GM12878 (cell line): ENCODE measurements around the gene THTPA. TPM values are rescaled to one million over a fixed set of nuclear protein-coding genes. Genes with fewer than 3 reads are reported as not detected.

Source experiments
- ATAC-seq: fragments of 200-7000 bp; cut with Tn5 transposase; 3 replicates; pipeline ENCODE4 v1.9.1; 2020; ENCODE audit warnings: mild to moderate bottlenecking, moderate library complexity
- BruUV-seq: library from RNA; stranded (reverse); fragments of 400-500 nt; replicated peaks from 2 replicates; lab custom pipeline; 2021; lab: Mats Ljungman, UMichigan
- CTCF ChIA-PET: fragments of 300-600 bp; sonication (Branson Sonifier 250); formaldehyde crosslinking; extraction: SDS; loops from one replicate; lab custom pipeline; 2021; ENCODE audit warnings: inconsistent platforms; lab: Yijun Ruan, JAX
- POLR2A ChIA-PET: fragments of 350-600 bp; formaldehyde crosslinking; extraction: SDS; loops from one replicate; lab custom pipeline; 2021; ENCODE audit warnings: inconsistent platforms; lab: Charles Lee
- RAD21 ChIA-PET: fragments of 300-600 bp; sonication (Branson Sonifier 250); formaldehyde crosslinking; loops from one replicate; lab custom pipeline; 2023; ENCODE audit warnings: antibody characterized with exemption; ENCODE audit not compliant: unreplicated experiment; lab: Charles Lee
- SMC1A ChIA-PET: fragments of 300-600 bp; sonication (Branson Sonifier 250); formaldehyde crosslinking; loops from one replicate; lab custom pipeline; 2023; ENCODE audit not compliant: unreplicated experiment, uncharacterized antibody; lab: Charles Lee
- DNase-seq: peaks from one replicate; pipeline ENCODE4 v3.0.0-alpha.2; 2011; ENCODE audit warnings: low read depth, low spot score
- FAIRE-seq: peaks from 3 replicates; lab custom pipeline; 2011; peaks lifted over from hg19 to GRCh38; lab: Jason Lieb, UNC
- H2AFZ ChIP-seq: 2 replicates; pipeline ENCODE4 v1.6.0; 2011; ENCODE audit warnings: low read depth, low read length, control low read depth; ENCODE audit not compliant: control insufficient read depth
- H3K27ac ChIP-seq: 2 replicates; pipeline ENCODE4 v1.5.1; 2011; ENCODE audit warnings: control low read depth; ENCODE audit not compliant: control insufficient read depth, insufficient read depth
- H3K27me3 ChIP-seq, 2 experiments: replicated peaks in 1 of 2; 2 replicates each; pipeline versions ENCODE4 v1.6.0 to v1.6.1; 2011; ENCODE audit warnings: low read length in 1 of 2; ENCODE audit not compliant: control insufficient read depth in 2 of 2, insufficient read depth in 2 of 2
- H3K36me3 ChIP-seq, 2 experiments: 2 replicates each; pipeline ENCODE4 v1.5.1; 2011; ENCODE audit warnings: low read length in 1 of 2; ENCODE audit not compliant: control insufficient read depth in 2 of 2, insufficient read depth in 2 of 2
- H3K4me1 ChIP-seq: 2 replicates; pipeline ENCODE4 v1.6.1; 2011; ENCODE audit warnings: mild to moderate bottlenecking, low read length, moderate library complexity, mixed read lengths; ENCODE audit not compliant: control insufficient read depth, insufficient read depth
- H3K4me2 ChIP-seq: 2 replicates; pipeline ENCODE4 v1.6.0; 2011; ENCODE audit warnings: control low read depth; ENCODE audit not compliant: control insufficient read depth, insufficient read depth
- H3K4me3 ChIP-seq: fragments of 200-600 bp; sonication (generic); 2 replicates; pipeline ENCODE4 v1.5.1; 2016
- H3K79me2 ChIP-seq: 2 replicates; pipeline ENCODE4 v1.6.0; 2011; ENCODE audit warnings: low read length; ENCODE audit not compliant: control insufficient read depth, insufficient read depth
- H3K9ac ChIP-seq: 2 replicates; pipeline ENCODE4 v1.8.0; 2011; ENCODE audit warnings: low read length, control low read depth, mixed read lengths; ENCODE audit not compliant: control insufficient read depth, insufficient read depth
- H3K9me3 ChIP-seq: replicated peaks from 3 replicates; pipeline ENCODE4 v1.5.1; 2011; ENCODE audit warnings: mild to moderate bottlenecking, low read length; ENCODE audit not compliant: control insufficient read depth, insufficient read depth
- H4K20me1 ChIP-seq: 2 replicates; pipeline ENCODE4 v1.6.0; 2011; ENCODE audit not compliant: control insufficient read depth, insufficient read depth
- ATF2 ChIP-seq: IDR thresholded peaks from 2 replicates; pipeline ENCODE4 v1.6.1; 2012; ENCODE audit warnings: low read length, inconsistent platforms
- ATF3 ChIP-seq: IDR thresholded peaks from 2 replicates; pipeline ENCODE4 v1.6.1; 2011; ENCODE audit warnings: low read depth, mild to moderate bottlenecking, low read length, moderate library complexity, borderline replicate concordance; ENCODE audit errors: extremely low read depth
- E2F8 ChIP-seq: fragments of 450-650 bp; IDR thresholded peaks from 2 replicates; pipeline ENCODE4 v1.6.1; 2018; ENCODE audit warnings: mild to moderate bottlenecking, low read depth, moderate library complexity; ENCODE audit not compliant: partially characterized antibody
- EED ChIP-seq: sonication (generic); IDR thresholded peaks from 2 replicates; pipeline ENCODE4 v1.6.1; 2016; ENCODE audit warnings: antibody characterized with exemption, low read depth
- HCFC1 ChIP-seq: fragments of 150-350 bp; IDR thresholded peaks from 2 replicates; pipeline ENCODE4 v1.6.1; 2014; ENCODE audit warnings: low read length
- KAT2A ChIP-seq: conservative IDR thresholded peaks from 2 replicates; pipeline ENCODE4 v1.6.1; 2011; ENCODE audit warnings: low read depth, low read length; ENCODE audit not compliant: control insufficient read depth
- MLLT1 ChIP-seq: fragments of 450-650 bp; IDR thresholded peaks from 2 replicates; pipeline ENCODE4 v1.6.1; 2016; ENCODE audit warnings: mild to moderate bottlenecking
- NFYA ChIP-seq: IDR thresholded peaks from 2 replicates; pipeline ENCODE4 v1.6.1; 2011; ENCODE audit warnings: low read depth, mild to moderate bottlenecking, low read length, improper control_type of control experiment, borderline replicate concordance
- PAX8 ChIP-seq: fragments of 450-650 bp; IDR thresholded peaks from 2 replicates; pipeline ENCODE4 v1.6.1; 2017; ENCODE audit warnings: mild to moderate bottlenecking, moderate library complexity
- RAD51 ChIP-seq: fragments of 450-650 bp; IDR thresholded peaks from 2 replicates; pipeline ENCODE4 v1.6.1; 2016; ENCODE audit warnings: moderate library complexity, mild to moderate bottlenecking, inconsistent platforms
- SMAD1 ChIP-seq: fragments of 450-650 bp; IDR thresholded peaks from 2 replicates; pipeline ENCODE4 v1.6.1; 2018; ENCODE audit warnings: mild to moderate bottlenecking, low read depth; ENCODE audit not compliant: partially characterized antibody
- ZBED1 ChIP-seq: IDR thresholded peaks from 2 replicates; pipeline ENCODE4 v1.6.1; 2016; ENCODE audit warnings: borderline replicate concordance
- ZBTB33 ChIP-seq: fragments of 450-650 bp; IDR thresholded peaks from 2 replicates; pipeline ENCODE4 v1.6.1; 2017; ENCODE audit warnings: mild to moderate bottlenecking
- WGBS: methylation state at CpG from one replicate; pipeline ENCODE4 v1.1.6; 2016; ENCODE audit warnings: low lambda C conversion rate; ENCODE audit not compliant: insufficient replicate concordance, insufficient coverage; ENCODE audit errors: missing lambda C conversion rate; 5-methylcytosine and 5-hydroxymethylcytosine counted together
- in situ Hi-C: fragments of 300-500 bp; cut with MboI; formaldehyde crosslinking; loops from 9 replicates; pipeline ENCODE4 v1.14.3; 2018; ENCODE audit warnings: mixed read lengths
- intact Hi-C: fragments of 100-400 bp; cut with micrococcal nuclease; formaldehyde crosslinking; loops from one replicate; pipeline ENCODE4 v1.14.2; 2022; ENCODE audit not compliant: unreplicated experiment
- polyA plus RNA-seq, 11 experiments: library from polyadenylated mRNA; depleted of rRNA in 4 of 11; unstranded in 6 of 11; stranded (reverse) in 5 of 11; fragments of >200 nt; fragmentation: Nextera tagmentation in 4 of 11; fragmentation: Illumina TruSeq in 1 of 11; extraction: Ambion mirVana in 4 of 11; extraction: Trizol in 1 of 11; gene quantifications; 1 replicate in 1 of 11; 2 replicates in 10 of 11; pipeline versions ENCODE4 v1.2.1 to v1.2.3, GENCODE V29; 2011 to 2016; ENCODE audit warnings: inconsistent platforms in 2 of 11, missing spikeins in 2 of 11, low read depth in 1 of 11
- total RNA-seq, 4 experiments: library from RNA; depleted of rRNA in 3 of 4; stranded (reverse); fragments of >200 nt in 3 of 4; fragmentation: Illumina TruSeq in 1 of 4; extraction: Trizol in 1 of 4; gene quantifications; 2 replicates each; pipeline versions ENCODE4 v1.2.1 to v1.2.3, GENCODE V29; 2013 to 2021

THTPA gene
- total and polyA plus RNA-seq, 10 of the 15 experiments (the other 5 are each of a cell fraction or from before 2014, with no cell fraction given): 3.1 to 24.9 (median 12.8) TPM

- TF ChIP-seq E2F8 (no peak), ATF3 (no peak), MLLT1 (no peak), KAT2A (no peak), HCFC1 (no peak)
Measured at GRCh38 chr14:23523229-23524016, 32.6 kb upstream of the THTPA start (continued).

- H3K79me2 ChIP-seq: no peaks in the 10 kb centered on the region
- no peak overlapping the region for H3K4me3 ChIP-seq
- FAIRE-seq (no peak), ATAC-seq (no peak), DNase-seq (no peak)
- ChIA-PET CTCF (interaction anchor here (1.2 kb wide), 1 partner anchor 49 kb away, joined by 3 read pairs; no protein-coding TSS in a partner anchor), RAD21 (no interaction called here), SMC1A (no interaction called here), POLR2A (no interaction called here)
- in situ Hi-C loops (no loop called here), intact Hi-C loops (no loop called here)
- H3K9me3 ChIP-seq: no peaks in the 10 kb centered on the region
- no peak overlapping the region for H3K4me2 ChIP-seq
- no peaks in the 10 kb centered on the region for H3K27me3 ChIP-seq
- no peak overlapping the region for H3K9ac ChIP-seq
- no peak overlapping the region for H2AFZ ChIP-seq
- no TSS peak for BruUV-seq
- H3K27ac ChIP-seq: no peak overlapping the region
- H4K20me1 ChIP-seq: no peaks in the 10 kb centered on the region
- H3K36me3 ChIP-seq: no peaks in the 10 kb centered on the region
- WGBS: 88% methylated on average over 14 of the region's 14 CpGs
- no peaks in the 10 kb centered on the region for H3K4me1 ChIP-seq
- no peak for TF ChIP-seq ZBTB33
- TF ChIP-seq PAX8: no peak
- TF ChIP-seq EED: no peak
- TF ChIP-seq ZBED1: no peak
- TF ChIP-seq ATF2: no peak
- TF ChIP-seq SMAD1: no peak
- no peak for TF ChIP-seq NFYA
- TF ChIP-seq RAD51: no peak
Measured at GRCh38 chr14:23524954-23525353, 31.1 kb upstream of the THTPA start.
